GM12878 (cell line): ENCODE data around the gene HOXA2. TPM values are rescaled to one million over a fixed set of nuclear protein-coding genes. Genes with fewer than 3 reads are reported as not detected.

ENCODE experiments used
- MXI1 ChIP-seq: fragments of 150-350 bp; IDR thresholded peaks from 2 replicates; pipeline ENCODE4 v1.6.1; 2011; ENCODE audit warnings: low read depth, mild to moderate bottlenecking, inconsistent platforms, low read length, improper control_type of control experiment
- RELA ChIP-seq: fragments of 450-650 bp; IDR thresholded peaks from 2 replicates; pipeline ENCODE4 v1.8.0; 2014; ENCODE audit warnings: borderline replicate concordance; ENCODE audit not compliant: partially characterized antibody
- ZNF687 ChIP-seq: fragments of 450-650 bp; IDR thresholded peaks from 2 replicates; pipeline ENCODE4 v1.6.1; 2017; ENCODE audit warnings: mild to moderate bottlenecking, moderate library complexity
- ZZZ3 ChIP-seq: IDR thresholded peaks from 2 replicates; pipeline ENCODE4 v1.6.1; 2011; ENCODE audit warnings: low read depth; ENCODE audit not compliant: control insufficient read depth, insufficient read length
- polyA plus RNA-seq, 11 experiments: library from polyadenylated mRNA; depleted of rRNA in 4 of 11; unstranded in 6 of 11; stranded (reverse) in 5 of 11; fragments of >200 nt; fragmentation: Nextera tagmentation in 4 of 11; fragmentation: Illumina TruSeq in 1 of 11; extraction: Ambion mirVana in 4 of 11; extraction: Trizol in 1 of 11; gene quantifications; 1 replicate in 1 of 11; 2 replicates in 10 of 11; pipeline versions ENCODE4 v1.2.1 to v1.2.3, GENCODE V29; 2011 to 2016; ENCODE audit warnings: inconsistent platforms in 2 of 11, missing spikeins in 2 of 11, low read depth in 1 of 11
- total RNA-seq, 4 experiments: library from RNA; depleted of rRNA in 3 of 4; stranded (reverse); fragments of >200 nt in 3 of 4; fragmentation: Illumina TruSeq in 1 of 4; extraction: Trizol in 1 of 4; gene quantifications; 2 replicates each; pipeline versions ENCODE4 v1.2.1 to v1.2.3, GENCODE V29; 2013 to 2021

Gene HOXA2
- total and polyA plus RNA-seq, 10 of the 15 experiments (the other 5 are each of a cell fraction or from before 2014, with no cell fraction given), result not detected

GRCh38 chr7:27095897-27096767 lies 6.4 kb downstream of the HOXA2 start, which contains the start of gene HOXA1 (continued):
- TF ChIP-seq ZNF687 (no peak), MXI1 (no peak), RELA (no peak), ZZZ3 (no peak)
